ENCODE measurements around the gene SULT1A3. TPM values are rescaled to one million over a fixed set of nuclear protein-coding genes. Genes with fewer than 3 reads are reported as not detected.
"Not testable (repeated sequence)": the region's sequence is repeated elsewhere in the genome, so short reads cannot be mapped to it uniquely, and the experiment has no call there.

The SULT1A3 gene
- total RNA-seq, 4 donors from 2014 or later = 5.1 to 22.5 (median 14.6) TPM

DNA sequence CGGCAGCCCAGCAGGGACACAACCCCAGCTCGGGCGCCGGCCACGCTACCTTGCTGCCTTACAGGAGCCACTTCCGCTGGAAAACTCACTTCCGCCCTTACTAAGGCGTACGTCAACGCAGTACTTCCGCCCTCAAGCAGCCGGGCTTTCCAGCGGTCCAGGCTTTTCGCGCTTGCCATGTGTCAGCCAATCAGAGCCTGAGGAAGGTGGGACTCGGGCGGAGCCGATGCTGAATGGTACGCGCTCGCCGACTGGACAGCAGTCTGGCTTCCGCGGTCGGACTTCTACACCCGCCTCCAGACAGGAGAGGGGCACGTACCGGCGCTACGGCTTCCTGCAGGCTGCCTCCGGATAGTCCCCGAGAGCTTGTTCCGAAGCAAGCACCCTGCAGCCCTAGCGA lies 5.4 kb upstream of the SULT1A3 start, which contains the start of the genes BOLA2B and SLX1A:
Gene BOLA2B, minus strand, starts transcription at position 52 of the 400 bp plus-strand sequence. CDS start 71 bp downstream, outside the sequence.
Gene SLX1A, plus strand, starts transcription at position 261 of the 400 bp plus-strand sequence. CDS start 210 bp downstream, outside the sequence.
- TF ChIP-seq, protein P1, sequence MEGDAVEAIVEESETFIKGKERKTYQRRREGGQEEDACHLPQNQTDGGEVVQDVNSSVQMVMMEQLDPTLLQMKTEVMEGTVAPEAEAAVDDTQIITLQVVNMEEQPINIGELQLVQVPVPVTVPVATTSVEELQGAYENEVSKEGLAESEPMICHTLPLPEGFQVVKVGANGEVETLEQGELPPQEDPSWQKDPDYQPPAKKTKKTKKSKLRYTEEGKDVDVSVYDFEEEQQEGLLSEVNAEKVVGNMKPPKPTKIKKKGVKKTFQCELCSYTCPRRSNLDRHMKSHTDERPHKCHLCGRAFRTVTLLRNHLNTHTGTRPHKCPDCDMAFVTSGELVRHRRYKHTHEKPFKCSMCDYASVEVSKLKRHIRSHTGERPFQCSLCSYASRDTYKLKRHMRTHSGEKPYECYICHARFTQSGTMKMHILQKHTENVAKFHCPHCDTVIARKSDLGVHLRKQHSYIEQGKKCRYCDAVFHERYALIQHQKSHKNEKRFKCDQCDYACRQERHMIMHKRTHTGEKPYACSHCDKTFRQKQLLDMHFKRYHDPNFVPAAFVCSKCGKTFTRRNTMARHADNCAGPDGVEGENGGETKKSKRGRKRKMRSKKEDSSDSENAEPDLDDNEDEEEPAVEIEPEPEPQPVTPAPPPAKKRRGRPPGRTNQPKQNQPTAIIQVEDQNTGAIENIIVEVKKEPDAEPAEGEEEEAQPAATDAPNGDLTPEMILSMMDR (IDR thresholded peaks at IDR 0.05; ENCODE audit: low read depth) = not testable (repeated sequence)

DNA sequence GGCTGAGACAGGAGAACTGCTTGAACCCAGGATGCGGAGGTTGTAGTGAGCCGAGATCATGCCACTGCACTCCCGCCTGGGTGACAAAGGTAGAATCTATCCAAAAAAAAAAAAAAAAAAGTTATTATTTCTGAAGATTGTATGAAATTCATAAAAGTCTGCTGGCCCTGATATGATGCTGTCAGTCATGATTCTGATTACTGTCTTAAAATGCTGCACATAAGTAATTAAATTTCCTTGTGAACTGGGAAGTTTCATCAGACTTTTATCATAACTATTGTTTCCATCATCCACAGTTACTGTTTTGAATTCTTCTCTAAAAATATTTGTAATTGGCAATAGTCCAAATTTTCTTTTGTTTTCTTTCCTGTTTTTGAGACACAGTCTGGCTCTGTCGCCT lies 49.3 kb downstream of the SULT1A3 start, which contains the start of gene NPIPB13:
Gene NPIPB13, minus strand, starts transcription at position 101 of the 400 bp plus-strand sequence. CDS start 2,906 bp downstream, outside the sequence.
- TF ChIP-seq, protein P1 (IDR thresholded peaks at IDR 0.05; ENCODE audit: low read depth) = not testable (repeated sequence)

Small RNA genes within 50 kb of the gene (small RNA-seq; reads per million reads assigned to genes)
- gene AC106782.4 = not detected

Other genes with a start within 250 kb of the SULT1A3 start
- 100 to 1,000 TPM in 3 of 4 donors, 10 to 100 TPM in 1; 53.8 to 149 (median 120) TPM for gene TMEM219, start 237.2 kb upstream of the SULT1A3 start, total RNA-seq
- gene TAOK2, start 225.4 kb upstream of the SULT1A3 start, total RNA-seq = 10 to 100 TPM; 25.7 to 87.0 (median 31.4) TPM
- 10 to 100 TPM; 11.9 to 15.3 (median 14.2) TPM for gene HIRIP3, start 203.6 kb upstream of the SULT1A3 start, total RNA-seq
- 10 to 100 TPM in 3 of 4 donors, 1 to 10 TPM in 1; 8.5 to 45.0 (median 24.3) TPM for gene INO80E, start 203.0 kb upstream of the SULT1A3 start, total RNA-seq
- gene DOC2A, start 188.2 kb upstream of the SULT1A3 start, total RNA-seq = under 1 TPM in 2 of 4 donors, not detected in 2; 0.66 to 0.85 TPM
- gene C16orf92, start 176.1 kb upstream of the SULT1A3 start, total RNA-seq = not detected
- not detected for gene TLCD3B, start 168.0 kb upstream of the SULT1A3 start, total RNA-seq
- gene ALDOA, start 133.5 kb upstream of the SULT1A3 start, total RNA-seq = 100 to 1,000 TPM; 526 to 986 (median 599) TPM
- 10 to 100 TPM; 38.2 to 46.6 (median 43.6) TPM for gene PPP4C, start 123.3 kb upstream of the SULT1A3 start, total RNA-seq
- gene TBX6, start 107.3 kb upstream of the SULT1A3 start, total RNA-seq = 1 to 10 TPM in 1 of 4 donors, under 1 TPM in 2, not detected in 1; 0.38 to 1.2 (median 0.44) TPM
- gene YPEL3, start 103.0 kb upstream of the SULT1A3 start, total RNA-seq = 100 to 1,000 TPM in 2 of 4 donors, 10 to 100 TPM in 2; 54.8 to 105 (median 96.5) TPM
- 1 to 10 TPM; 2.5 to 3.6 (median 2.8) TPM for gene GDPD3, start 85.7 kb upstream of the SULT1A3 start, total RNA-seq
- 10 to 100 TPM; 55.0 to 81.6 (median 76.9) TPM for gene MAPK3, start 76.0 kb upstream of the SULT1A3 start, total RNA-seq
- gene CORO1A, start 15.7 kb upstream of the SULT1A3 start, total RNA-seq = 10 to 100 TPM; 17.5 to 72.6 (median 40.5) TPM
- 100 to 1,000 TPM; 150 to 399 (median 240) TPM for gene BOLA2B, start 5.6 kb upstream of the SULT1A3 start, total RNA-seq
- gene SLX1A, start 5.4 kb upstream of the SULT1A3 start, total RNA-seq = 10 to 100 TPM; 16.6 to 68.9 (median 29.6) TPM
- 10 to 100 TPM in 1 of 4 donors, 1 to 10 TPM in 3; 2.4 to 10.9 (median 5.7) TPM for gene NPIPB13, start 49.2 kb downstream of the SULT1A3 start, total RNA-seq
- 10 to 100 TPM; 17.4 to 36.4 (median 30.5) TPM for gene CD2BP2, start 156.1 kb downstream of the SULT1A3 start, total RNA-seq
- 10 to 100 TPM; 16.8 to 44.6 (median 18.8) TPM for gene TBC1D10B, start 171.2 kb downstream of the SULT1A3 start, total RNA-seq
- gene MYL11, start 175.5 kb downstream of the SULT1A3 start, total RNA-seq = not detected
- 1 to 10 TPM in 3 of 4 donors, under 1 TPM in 1; 0.33 to 4.4 (median 1.8) TPM for gene SEPTIN1, start 183.3 kb downstream of the SULT1A3 start, total RNA-seq
- 1 to 10 TPM; 2.1 to 5.7 (median 2.7) TPM for gene ZNF48, start 196.2 kb downstream of the SULT1A3 start, total RNA-seq
- 10 to 100 TPM in 3 of 4 donors, 1 to 10 TPM in 1; 8.2 to 18.6 (median 14.2) TPM for gene ZNF771, start 208.4 kb downstream of the SULT1A3 start, total RNA-seq
- gene DCTPP1, start 230.8 kb downstream of the SULT1A3 start, total RNA-seq = 10 to 100 TPM in 3 of 4 donors, 1 to 10 TPM in 1; 8.8 to 20.1 (median 15.2) TPM
- 10 to 100 TPM; 27.7 to 42.3 (median 29.4) TPM for gene SEPHS2, start 246.6 kb downstream of the SULT1A3 start, total RNA-seq